Measurements from ENCODE around the gene ALCAM.
A peak's percentile ranks its signal among the peaks of the same experiment; 100 is the strongest.

The ALCAM gene

DNA sequence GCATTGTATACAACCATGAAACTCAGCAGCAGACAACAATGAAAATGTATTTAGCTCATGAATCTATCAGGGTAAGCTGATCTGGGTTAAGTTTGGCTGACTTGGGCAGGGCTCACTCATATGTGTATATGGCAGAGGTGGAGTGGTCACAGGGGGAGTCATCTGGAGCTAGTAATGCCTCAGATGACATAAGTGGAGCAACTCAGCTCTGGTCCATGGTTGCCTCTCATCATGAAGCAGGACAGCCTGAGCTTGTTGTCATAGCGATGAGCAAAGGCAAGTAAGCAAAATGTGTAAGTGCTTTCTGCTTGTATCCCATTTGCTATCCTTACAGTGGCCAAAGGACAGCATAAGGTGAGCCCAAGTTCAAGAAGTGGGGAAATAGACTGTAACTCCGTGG is 64.5 kb downstream of the ALCAM start:
- peak in 1 of 2 donors; percentile 24 for DNase-seq

- DNase-seq = no peak
Observed at GRCh38 chr3:105435277-105435676, 68.6 kb downstream of the ALCAM start.

DNA sequence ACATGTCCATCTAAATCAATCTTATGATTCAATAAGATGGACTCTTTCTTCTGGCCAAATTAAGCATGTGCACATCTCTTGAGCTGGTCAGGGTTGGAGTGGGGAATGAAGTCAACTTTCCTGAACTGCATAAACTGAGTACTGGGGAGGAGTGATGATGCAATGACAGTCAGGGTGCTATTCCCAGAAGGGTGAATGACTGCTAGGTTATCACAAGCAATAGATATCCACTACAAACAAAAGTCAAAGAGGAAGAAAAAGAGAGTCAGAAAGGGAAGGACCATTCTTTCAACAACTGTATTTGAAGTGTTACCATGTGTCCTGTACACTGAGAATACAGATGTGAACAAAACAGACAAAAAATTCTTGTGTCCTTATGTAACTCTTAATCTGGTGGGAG is 70.0 kb downstream of the ALCAM start:
- peak in 1 of 2 donors; percentile 33 for DNase-seq

DNA sequence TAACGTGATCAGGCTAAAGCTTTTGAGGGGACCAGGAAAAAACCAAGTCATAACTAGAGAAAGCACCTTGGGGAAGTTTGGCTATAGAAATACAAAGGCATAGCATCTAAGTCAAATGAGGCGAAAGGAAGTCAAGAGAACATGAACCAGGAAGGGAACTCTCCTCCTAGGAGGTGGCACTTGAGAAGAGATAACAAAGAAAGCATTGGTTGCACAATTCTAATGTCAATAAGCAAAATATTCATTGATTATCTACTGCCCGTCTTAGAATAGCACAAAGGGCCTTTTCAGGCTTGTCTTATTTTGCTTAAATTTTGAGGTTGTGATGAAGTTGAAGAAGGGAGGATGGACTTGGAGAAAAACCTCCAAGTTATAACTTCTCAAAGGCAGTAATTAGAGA is 73.4 kb downstream of the ALCAM start:
- DNase-seq = no peak

- DNase-seq = no peak
Observed at GRCh38 chr3:105444725-105445124, 78.0 kb downstream of the ALCAM start.

DNA sequence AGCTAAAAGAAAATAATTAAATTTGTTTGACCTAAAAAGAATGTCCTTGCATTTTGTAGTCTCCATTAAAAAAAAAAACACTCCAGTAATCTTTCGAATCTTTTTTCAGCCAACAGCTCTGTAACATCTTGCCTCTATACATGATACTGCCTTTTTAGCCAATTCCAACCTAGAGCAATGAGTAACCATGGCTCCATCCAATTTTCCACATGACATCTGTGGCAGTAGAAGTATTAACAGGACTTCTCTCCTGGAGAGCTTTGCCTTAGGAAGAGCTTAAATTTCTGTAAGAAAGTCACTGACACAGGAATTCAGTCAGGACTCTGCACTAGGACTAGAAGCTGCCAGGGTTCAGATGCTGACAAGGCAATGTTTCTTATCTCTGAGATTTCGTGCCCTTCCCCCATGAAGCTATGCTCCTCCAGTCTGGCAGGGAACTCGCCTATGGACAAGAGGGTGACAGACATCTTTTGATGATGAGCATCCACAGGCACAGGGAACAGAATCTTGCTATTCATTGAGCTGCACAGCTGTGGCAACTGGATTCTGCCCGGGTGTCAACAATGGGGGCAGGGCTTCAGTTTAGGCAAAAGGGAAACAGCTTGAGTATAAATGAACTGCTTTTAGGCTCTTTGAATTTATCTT is 81.8 kb downstream of the ALCAM start:
- no peak for DNase-seq

DNA sequence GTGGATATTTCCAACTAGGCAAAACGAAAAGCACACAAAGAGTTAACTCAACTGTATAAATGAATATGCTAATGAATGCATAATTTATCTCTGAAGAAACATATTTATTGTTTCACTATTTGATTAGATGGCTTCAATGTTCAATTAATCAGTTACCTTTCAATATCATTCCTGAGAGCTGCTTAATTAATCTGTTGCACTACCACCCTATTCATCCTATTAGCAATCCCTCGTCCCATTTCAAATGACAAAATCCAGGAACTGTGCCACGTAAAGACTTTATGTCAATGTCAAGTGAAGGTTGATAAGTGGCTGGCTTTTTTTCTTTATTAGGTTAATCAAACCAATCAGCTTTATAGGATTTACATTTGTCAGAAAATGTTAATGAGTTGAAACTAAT is 82.7 kb downstream of the ALCAM start:
- no peak for DNase-seq

- no peak for DNase-seq
Observed at GRCh38 chr3:105456017-105456416, 89.3 kb downstream of the ALCAM start.

DNA sequence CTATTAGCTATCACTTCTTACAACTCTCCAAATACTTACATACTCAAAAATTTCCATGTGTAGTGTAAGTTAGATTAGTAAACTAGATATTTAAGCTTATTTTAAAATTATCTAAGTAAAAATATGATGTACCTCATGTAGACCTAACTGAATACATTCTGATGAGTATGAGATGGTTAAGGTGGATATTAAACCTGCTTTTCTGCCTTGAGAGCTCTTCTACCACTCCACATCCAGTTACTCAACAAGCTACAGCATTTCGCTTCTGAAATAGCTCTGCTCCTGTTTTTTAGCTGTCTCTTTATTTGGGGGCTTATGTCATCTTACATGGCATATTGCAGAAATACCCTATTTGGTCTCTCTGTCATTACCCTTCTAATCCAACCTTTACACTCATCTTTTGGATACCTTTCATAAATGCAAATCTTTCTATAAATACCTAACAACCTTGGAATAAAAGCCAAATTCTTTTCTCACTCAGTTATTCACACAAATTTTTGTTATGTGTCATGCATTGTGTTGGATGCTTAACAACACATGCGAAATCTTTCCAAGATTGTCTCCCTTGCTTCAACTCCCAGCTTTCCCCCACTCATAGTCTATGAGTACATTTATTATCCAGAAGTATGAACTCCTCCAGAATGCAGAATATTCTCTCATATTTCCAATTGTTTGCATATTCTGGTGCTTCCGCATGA is 92.0 kb downstream of the ALCAM start:
- no peak for DNase-seq

DNA sequence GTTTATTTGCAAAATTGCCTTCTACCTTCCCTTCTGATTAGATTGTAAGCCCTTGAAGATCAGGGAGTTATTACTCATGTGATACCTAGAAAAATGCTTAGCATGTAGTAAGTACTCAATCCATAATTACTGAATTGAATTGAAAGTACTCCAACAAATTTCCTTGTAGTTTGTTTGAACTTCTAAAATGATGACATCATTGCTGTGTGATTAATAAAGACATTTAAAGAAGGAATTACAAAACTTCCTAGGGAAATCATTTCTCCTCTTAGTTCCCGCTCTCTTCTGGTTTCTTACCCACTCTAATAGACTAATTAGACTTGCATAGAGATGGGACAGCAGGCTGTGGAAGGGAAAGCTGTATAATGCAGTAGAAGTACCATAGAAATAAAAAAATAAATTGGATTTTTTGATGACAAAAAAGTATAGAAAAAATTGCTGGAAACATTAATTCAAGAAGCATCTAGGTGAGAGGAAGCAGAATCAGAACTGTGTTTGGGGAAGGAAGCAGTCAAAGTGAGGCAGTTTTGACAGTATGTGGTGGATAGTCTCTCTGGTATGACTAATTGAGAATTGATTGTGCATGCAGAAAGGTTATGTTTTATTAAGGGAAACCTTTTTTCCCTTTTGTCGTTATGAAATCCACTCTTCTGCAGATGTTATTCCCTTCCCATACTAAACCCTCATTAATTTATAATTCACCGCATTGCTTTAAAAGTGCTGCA is 93.0 kb downstream of the ALCAM start:
- DNase-seq = no peak

- peak; percentile 27 to 40 for DNase-seq
Observed at GRCh38 chr3:105463620-105464019, 96.9 kb downstream of the ALCAM start.

GRCh38 chr3:105465251-105465853 is 98.6 kb downstream of the ALCAM start:
- DNase-seq = no peak

GRCh38 chr3:105466072-105466471 is 99.4 kb downstream of the ALCAM start:
- DNase-seq = no peak

GRCh38 chr3:105466495-105467404 is 100.0 kb downstream of the ALCAM start:
- no peak for DNase-seq

DNA sequence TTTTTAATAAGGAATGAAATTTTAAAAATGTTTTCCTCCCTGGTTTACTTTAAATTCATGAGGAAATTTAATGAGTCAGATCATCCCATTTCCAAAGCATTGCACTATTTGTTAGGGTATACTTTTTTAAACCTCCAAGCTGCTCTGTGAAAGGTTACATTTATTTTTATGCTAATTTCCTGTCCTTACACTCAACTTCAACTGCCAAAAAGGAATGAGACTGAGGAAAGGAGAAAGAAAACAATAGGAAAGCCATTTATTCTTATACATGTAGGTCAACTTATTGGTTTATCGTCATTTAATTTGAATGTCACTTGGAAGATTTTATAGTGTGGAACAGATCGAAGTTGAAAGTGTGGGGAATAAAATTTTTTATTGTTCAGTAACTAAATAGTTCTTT is 104.1 kb downstream of the ALCAM start:
- no peak for DNase-seq

GRCh38 chr3:105473521-105474223 is 107.0 kb downstream of the ALCAM start:
- DNase-seq = no peak

DNA sequence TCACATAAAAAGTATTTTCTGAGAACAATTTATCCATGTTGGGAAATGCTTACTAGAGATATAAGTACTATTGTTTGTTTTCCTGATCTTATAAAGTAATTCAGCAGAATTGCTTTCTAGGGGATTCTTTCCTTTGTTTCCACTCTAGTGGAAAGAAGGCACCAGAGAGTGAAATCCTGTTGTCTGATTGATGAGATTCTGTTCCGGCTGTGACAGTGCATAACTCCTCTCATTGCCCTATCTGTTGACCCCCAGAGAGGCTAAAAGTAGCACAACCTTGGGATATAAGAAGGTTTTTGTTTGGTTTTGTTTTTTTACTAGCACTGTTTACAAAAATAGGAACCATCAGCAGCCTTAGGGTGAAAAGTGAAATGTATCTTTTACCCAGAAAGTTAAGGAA is 114.1 kb downstream of the ALCAM start:
- no peak for DNase-seq

DNA sequence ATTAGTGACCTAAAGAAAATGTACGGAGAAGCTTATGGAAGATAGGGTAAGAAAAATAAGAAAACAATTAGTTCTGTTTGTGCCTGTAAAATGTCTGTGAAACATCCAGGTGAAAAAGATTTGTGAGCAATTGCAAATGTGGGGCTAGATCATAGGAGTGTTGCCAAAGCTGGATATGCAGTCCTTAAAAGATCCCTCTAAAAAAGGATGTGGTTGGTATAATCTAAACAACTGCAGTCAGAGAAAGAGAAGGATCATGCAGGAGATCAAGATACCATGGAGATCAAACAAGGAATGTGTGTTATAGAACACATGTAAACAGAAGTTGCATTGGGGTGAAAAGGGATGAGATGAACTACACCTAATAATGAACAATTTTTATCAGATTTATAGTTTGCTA is 116.8 kb downstream of the ALCAM start:
- DNase-seq = no peak

- no peak for DNase-seq
Observed at GRCh38 chr3:105490045-105490444, 123.3 kb downstream of the ALCAM start.

- DNase-seq = no peak
Observed at GRCh38 chr3:105493305-105493892, 126.7 kb downstream of the ALCAM start.

DNA sequence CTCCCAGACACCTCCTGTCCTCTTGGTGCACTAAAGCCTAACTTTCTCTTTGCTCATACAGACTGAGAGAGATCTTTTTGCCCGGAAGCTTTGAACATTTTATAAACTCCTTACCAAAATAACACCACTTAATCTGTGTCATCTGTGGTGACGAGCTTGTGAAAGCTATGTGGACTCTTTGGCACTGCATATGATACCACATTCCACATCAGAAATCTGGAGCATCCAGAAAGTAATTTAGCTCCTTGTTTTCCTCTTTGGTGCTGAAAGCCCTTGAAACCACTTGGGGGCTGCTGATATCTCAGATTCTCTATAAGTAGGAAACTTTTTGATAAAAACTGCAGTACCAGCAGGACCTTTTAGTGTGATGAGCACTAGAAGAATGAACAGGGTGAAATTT is 128.3 kb downstream of the ALCAM start:
- DNase-seq = no peak

DNA sequence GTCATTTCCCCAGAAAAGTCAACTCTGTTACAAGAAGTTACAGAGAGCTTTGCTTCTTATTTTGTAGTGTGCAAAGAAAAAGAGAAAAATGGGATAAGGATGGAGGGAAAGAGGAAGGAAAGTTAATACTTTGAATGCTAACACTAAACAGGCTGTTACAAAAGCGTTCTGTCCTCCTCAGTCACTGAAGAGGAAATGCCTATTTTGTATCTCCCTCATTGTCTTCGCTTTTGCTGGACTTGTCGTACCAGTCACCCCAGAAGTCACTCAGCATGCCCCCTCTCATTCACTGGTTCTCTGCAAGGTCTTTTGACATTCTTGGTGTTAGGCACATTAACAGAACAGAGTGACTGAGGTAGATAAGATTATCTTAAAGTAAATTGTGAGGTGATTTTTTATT is 129.6 kb downstream of the ALCAM start:
- DNase-seq = no peak

Data from inflammatory macrophage treated with lipopolysaccharide for 1 hour (primary cell).